IMR-90 (cell line): Measurements from ENCODE around the gene OR3A1.

ENCODE experiments used
- CHD1 ChIP-seq: IDR thresholded peaks from 2 replicates; pipeline ENCODE4 v1.6.1; 2012; ENCODE audit warnings: low read depth, low read length, improper control_type of control experiment
- NFE2L2 ChIP-seq: fragments of 150-350 bp; IDR thresholded peaks from 2 replicates; pipeline ENCODE4 v1.6.1; 2016; ENCODE audit warnings: low read depth, mild to moderate bottlenecking, low read length
- POLR2A ChIP-seq: IDR thresholded peaks from 2 replicates; pipeline ENCODE4 v1.6.1; 2012; ENCODE audit warnings: mild to moderate bottlenecking, low read depth, low read length
- RCOR1 ChIP-seq: IDR thresholded peaks from 2 replicates; pipeline ENCODE4 v1.6.1; 2012; ENCODE audit warnings: mild to moderate bottlenecking, low read length, improper control_type of control experiment; ENCODE audit not compliant: insufficient replicate concordance
- RFX5 ChIP-seq: IDR thresholded peaks from 2 replicates; pipeline ENCODE4 v1.8.0; 2012; ENCODE audit warnings: low read depth, mild to moderate bottlenecking, low read length, moderate library complexity
- TF ChIP-seq, protein P1 (sequence below): conservative IDR thresholded peaks from 2 replicates; pipeline ENCODE4 v1.5.1; 2012; ENCODE audit warnings: mild to moderate bottlenecking, low read depth, low read length, improper control_type of control experiment

DNA sequence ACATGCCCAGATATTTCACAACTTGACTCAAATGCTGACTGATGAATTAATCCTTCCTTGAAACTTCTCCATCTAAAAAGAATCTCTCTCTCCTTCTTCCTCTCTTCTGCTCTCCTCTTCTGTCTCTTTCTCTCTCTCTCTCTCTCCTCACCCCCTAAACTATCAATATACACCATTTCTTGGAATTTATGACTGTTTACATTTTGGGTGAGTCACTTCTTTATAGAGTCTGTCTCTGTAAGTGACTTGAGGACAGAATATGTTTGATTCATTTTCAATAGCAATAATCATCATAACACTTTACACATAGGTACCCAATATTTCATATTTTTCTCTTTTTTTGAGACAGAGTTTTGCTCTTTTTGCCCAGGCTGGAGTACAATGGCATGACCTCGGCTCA lies 15.3 kb downstream of the OR3A1 start:
- TF ChIP-seq POLR2A (no peak), NFE2L2 (no peak), RCOR1 (no peak), CHD1 (no peak), RFX5 (no peak)
- TF ChIP-seq, protein P1, sequence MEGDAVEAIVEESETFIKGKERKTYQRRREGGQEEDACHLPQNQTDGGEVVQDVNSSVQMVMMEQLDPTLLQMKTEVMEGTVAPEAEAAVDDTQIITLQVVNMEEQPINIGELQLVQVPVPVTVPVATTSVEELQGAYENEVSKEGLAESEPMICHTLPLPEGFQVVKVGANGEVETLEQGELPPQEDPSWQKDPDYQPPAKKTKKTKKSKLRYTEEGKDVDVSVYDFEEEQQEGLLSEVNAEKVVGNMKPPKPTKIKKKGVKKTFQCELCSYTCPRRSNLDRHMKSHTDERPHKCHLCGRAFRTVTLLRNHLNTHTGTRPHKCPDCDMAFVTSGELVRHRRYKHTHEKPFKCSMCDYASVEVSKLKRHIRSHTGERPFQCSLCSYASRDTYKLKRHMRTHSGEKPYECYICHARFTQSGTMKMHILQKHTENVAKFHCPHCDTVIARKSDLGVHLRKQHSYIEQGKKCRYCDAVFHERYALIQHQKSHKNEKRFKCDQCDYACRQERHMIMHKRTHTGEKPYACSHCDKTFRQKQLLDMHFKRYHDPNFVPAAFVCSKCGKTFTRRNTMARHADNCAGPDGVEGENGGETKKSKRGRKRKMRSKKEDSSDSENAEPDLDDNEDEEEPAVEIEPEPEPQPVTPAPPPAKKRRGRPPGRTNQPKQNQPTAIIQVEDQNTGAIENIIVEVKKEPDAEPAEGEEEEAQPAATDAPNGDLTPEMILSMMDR, result no peak
